Astrocyte (in vitro differentiated cells and primary cell): ENCODE results near the gene PTPRM.

Experiments used
- EZH2 ChIP-seq: IDR thresholded peaks from 2 replicates; pipeline ENCODE4 v1.6.1; 2012; ENCODE audit warnings: mild to moderate bottlenecking, low read length, inconsistent platforms; ENCODE audit not compliant: insufficient read depth
- TF ChIP-seq, protein P1 (sequence below): IDR thresholded peaks from 2 replicates; pipeline ENCODE4 v1.5.1; 2011; ENCODE audit warnings: low read depth, mild to moderate bottlenecking, inconsistent platforms, low read length, moderate library complexity; ENCODE audit not compliant: insufficient read depth

DNA sequence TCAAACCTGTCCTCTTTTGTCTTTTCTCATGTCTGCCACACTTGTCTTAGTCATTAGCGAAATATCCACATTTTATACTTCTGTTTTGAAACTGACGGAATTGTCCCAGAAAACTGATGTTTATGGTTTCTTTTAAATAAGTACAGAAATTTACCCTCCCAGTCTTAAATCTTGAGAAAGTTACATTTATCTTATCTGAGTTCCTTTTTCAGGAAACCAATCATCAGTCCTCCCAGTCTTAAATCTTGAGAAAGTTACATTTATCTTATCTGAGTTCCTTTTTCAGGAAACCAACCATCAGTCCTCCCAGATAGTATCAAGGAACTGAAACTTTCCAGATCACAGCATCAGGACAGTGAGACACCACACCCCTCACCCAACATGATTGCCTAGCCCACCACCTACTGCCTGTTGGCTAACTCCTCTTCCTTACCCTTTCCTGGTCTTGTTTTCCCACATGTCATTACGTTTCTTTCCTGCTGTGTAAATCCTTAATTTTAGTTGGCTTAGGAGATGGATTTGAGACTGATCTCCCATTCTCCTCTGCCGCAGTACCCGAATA lies 247.7 kb downstream of the PTPRM start:
- TF ChIP-seq, protein P1, sequence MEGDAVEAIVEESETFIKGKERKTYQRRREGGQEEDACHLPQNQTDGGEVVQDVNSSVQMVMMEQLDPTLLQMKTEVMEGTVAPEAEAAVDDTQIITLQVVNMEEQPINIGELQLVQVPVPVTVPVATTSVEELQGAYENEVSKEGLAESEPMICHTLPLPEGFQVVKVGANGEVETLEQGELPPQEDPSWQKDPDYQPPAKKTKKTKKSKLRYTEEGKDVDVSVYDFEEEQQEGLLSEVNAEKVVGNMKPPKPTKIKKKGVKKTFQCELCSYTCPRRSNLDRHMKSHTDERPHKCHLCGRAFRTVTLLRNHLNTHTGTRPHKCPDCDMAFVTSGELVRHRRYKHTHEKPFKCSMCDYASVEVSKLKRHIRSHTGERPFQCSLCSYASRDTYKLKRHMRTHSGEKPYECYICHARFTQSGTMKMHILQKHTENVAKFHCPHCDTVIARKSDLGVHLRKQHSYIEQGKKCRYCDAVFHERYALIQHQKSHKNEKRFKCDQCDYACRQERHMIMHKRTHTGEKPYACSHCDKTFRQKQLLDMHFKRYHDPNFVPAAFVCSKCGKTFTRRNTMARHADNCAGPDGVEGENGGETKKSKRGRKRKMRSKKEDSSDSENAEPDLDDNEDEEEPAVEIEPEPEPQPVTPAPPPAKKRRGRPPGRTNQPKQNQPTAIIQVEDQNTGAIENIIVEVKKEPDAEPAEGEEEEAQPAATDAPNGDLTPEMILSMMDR = no peak
- TF ChIP-seq EZH2 = no peak
